ENCODE data around the gene TRIM61.
A peak's percentile ranks its signal among the peaks of the same experiment; 100 is the strongest.

TRIM61 gene

GRCh38 chr4:164935363-164935762 is 42.1 kb downstream of the TRIM61 start:
- TF ChIP-seq, protein P1, sequence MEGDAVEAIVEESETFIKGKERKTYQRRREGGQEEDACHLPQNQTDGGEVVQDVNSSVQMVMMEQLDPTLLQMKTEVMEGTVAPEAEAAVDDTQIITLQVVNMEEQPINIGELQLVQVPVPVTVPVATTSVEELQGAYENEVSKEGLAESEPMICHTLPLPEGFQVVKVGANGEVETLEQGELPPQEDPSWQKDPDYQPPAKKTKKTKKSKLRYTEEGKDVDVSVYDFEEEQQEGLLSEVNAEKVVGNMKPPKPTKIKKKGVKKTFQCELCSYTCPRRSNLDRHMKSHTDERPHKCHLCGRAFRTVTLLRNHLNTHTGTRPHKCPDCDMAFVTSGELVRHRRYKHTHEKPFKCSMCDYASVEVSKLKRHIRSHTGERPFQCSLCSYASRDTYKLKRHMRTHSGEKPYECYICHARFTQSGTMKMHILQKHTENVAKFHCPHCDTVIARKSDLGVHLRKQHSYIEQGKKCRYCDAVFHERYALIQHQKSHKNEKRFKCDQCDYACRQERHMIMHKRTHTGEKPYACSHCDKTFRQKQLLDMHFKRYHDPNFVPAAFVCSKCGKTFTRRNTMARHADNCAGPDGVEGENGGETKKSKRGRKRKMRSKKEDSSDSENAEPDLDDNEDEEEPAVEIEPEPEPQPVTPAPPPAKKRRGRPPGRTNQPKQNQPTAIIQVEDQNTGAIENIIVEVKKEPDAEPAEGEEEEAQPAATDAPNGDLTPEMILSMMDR (conservative IDR thresholded peaks at IDR 0.05; ENCODE audit: low read length), result peak; percentile 48
- no peak for TF ChIP-seq EZH2phosphoT487 (IDR thresholded peaks at IDR 0.05; ENCODE audit: borderline replicate concordance)
- H3F3A ChIP-seq (ENCODE audit: low read depth), result no peaks in the 10 kb centered on the region
- no peaks in the 10 kb centered on the region for H3K79me2 ChIP-seq (ENCODE audit: insufficient read depth, low read length)
- H3K9me3 ChIP-seq (ENCODE audit: insufficient read depth, low read depth, low read length), result no peaks in the 10 kb centered on the region
- H3K36me3 ChIP-seq (ENCODE audit: insufficient read depth, low read length), result no peaks in the 10 kb centered on the region
- H3K27me3 ChIP-seq (ENCODE audit: insufficient read depth, low read length, poor library complexity, severe bottlenecking), result no peaks in the 10 kb centered on the region
- no peaks in the 10 kb centered on the region for H4K20me1 ChIP-seq (ENCODE audit: insufficient read depth, low read length, poor library complexity, severe bottlenecking)
- H3K4me1 ChIP-seq (ENCODE audit: insufficient read depth, low read length, poor library complexity, severe bottlenecking), result no peaks in the 10 kb centered on the region
- H3K4me3 ChIP-seq (ENCODE audit: low read length, poor library complexity, severe bottlenecking), result no peak overlapping the region
- H2AFZ ChIP-seq (ENCODE audit: low read length), result no peak overlapping the region
- no peak overlapping the region for H3K9ac ChIP-seq (ENCODE audit: low read depth, low read length, poor library complexity, severe bottlenecking)
- H3K9me2 ChIP-seq (replicated peaks; ENCODE audit: low read depth, low read length), result no peaks in the 10 kb centered on the region
- H3K4me2 ChIP-seq (ENCODE audit: low read depth, low read length, poor library complexity, severe bottlenecking), result no peak overlapping the region

- Histone ChIP-seq H4K20me1 (ENCODE audit: insufficient read depth, low read length, poor library complexity, severe bottlenecking) (no peaks in the 10 kb centered on the region), H3K27me3 (ENCODE audit: insufficient read depth, low read length, poor library complexity, severe bottlenecking) (no peaks in the 10 kb centered on the region), H3F3A (ENCODE audit: low read depth) (no peaks in the 10 kb centered on the region), H3K79me2 (ENCODE audit: insufficient read depth, low read length) (no peaks in the 10 kb centered on the region), H2AFZ (ENCODE audit: low read length) (no peak overlapping the region), H3K36me3 (ENCODE audit: insufficient read depth, low read length) (no peaks in the 10 kb centered on the region), H3K9me3 (ENCODE audit: insufficient read depth, low read depth, low read length) (no peaks in the 10 kb centered on the region), H3K4me3 (ENCODE audit: low read length, poor library complexity, severe bottlenecking) (no peak overlapping the region), H3K9ac (ENCODE audit: low read depth, low read length, poor library complexity, severe bottlenecking) (no peak overlapping the region), H3K4me2 (ENCODE audit: low read depth, low read length, poor library complexity, severe bottlenecking) (no peak overlapping the region), H3K9me2 (replicated peaks; ENCODE audit: low read depth, low read length) (no peaks in the 10 kb centered on the region), H3K4me1 (ENCODE audit: insufficient read depth, low read length, poor library complexity, severe bottlenecking) (no peaks in the 10 kb centered on the region)
- TF ChIP-seq, protein P1 (conservative IDR thresholded peaks at IDR 0.05; ENCODE audit: low read length), result no peak
- no peak for TF ChIP-seq EZH2phosphoT487 (IDR thresholded peaks at IDR 0.05; ENCODE audit: borderline replicate concordance)
These were observed 44.2 kb downstream of the TRIM61 start for GRCh38 chr4:164933244-164933643.

DNA sequence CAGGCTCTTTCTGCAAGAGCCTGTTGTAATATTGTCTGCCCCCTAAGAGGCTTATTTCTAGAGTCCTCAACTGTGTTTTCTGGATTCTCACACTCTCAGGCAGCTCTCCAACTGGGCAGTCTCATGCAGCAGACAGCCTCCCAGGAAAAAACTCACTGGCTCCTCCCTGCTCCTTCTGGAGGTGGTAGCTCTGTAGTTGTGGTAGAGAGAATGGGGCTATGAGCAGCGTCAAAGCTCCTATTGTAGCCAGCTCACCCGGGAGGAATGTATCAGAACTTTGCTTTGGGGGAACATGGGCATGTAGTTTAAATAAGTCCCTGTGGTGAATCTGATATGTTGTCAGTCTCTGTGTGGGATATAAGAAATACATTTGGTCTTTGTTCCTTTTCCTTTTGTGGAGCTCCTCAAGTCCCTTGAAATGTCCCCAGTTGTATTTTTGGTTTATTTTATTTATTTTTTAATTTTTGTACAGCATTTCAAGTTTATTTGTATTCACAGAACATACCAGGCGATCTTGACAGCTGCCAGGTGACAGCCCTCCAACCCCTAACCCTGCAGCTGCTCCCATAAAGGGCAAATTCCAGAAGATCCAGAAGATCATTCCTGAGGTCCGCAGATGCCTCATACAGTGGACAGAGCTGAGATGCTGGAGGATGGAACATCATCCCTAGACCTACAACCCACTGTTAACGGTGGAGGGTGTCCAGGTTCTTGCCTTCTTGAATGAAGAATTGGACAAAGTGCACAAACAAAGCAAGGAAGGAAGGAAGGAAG is 45.7 kb downstream of the TRIM61 start:
- Histone ChIP-seq H4K20me1 (ENCODE audit: insufficient read depth, low read length, poor library complexity, severe bottlenecking) (no peaks in the 10 kb centered on the region), H3K79me2 (ENCODE audit: insufficient read depth, low read length) (no peaks in the 10 kb centered on the region), H3K9ac (ENCODE audit: low read depth, low read length, poor library complexity, severe bottlenecking) (no peak overlapping the region), H3K9me2 (replicated peaks; ENCODE audit: low read depth, low read length) (no peaks in the 10 kb centered on the region), H3K4me3 (ENCODE audit: low read length, poor library complexity, severe bottlenecking) (no peak overlapping the region), H3K9me3 (ENCODE audit: insufficient read depth, low read depth, low read length) (no peaks in the 10 kb centered on the region), H2AFZ (ENCODE audit: low read length) (no peak overlapping the region), H3K27me3 (ENCODE audit: insufficient read depth, low read length, poor library complexity, severe bottlenecking) (no peaks in the 10 kb centered on the region), H3K36me3 (ENCODE audit: insufficient read depth, low read length) (no peaks in the 10 kb centered on the region), H3K4me1 (ENCODE audit: insufficient read depth, low read length, poor library complexity, severe bottlenecking) (no peaks in the 10 kb centered on the region), H3F3A (ENCODE audit: low read depth) (no peaks in the 10 kb centered on the region), H3K4me2 (ENCODE audit: low read depth, low read length, poor library complexity, severe bottlenecking) (no peak overlapping the region)
- TF ChIP-seq, protein P1 (conservative IDR thresholded peaks at IDR 0.05; ENCODE audit: low read length), result no peak
- no peak for TF ChIP-seq EZH2phosphoT487 (IDR thresholded peaks at IDR 0.05; ENCODE audit: borderline replicate concordance)

Measured in Loucy (cell line).